HEK293 (cell line): ENCODE results near the gene CARD11.

Experiments
- HOXA7 ChIP-seq: sonication (generic); formaldehyde crosslinking; IDR thresholded peaks from 2 replicates; pipeline ENCODE4 v1.8.1; 2022; ENCODE audit warnings: missing genetic modification reagents, borderline replicate concordance
- ZNF24 ChIP-seq: fragments of 450-650 bp; formaldehyde crosslinking; IDR thresholded peaks from 2 replicates; pipeline ENCODE4 v1.5.1; 2016; ENCODE audit warnings: missing biosample characterization, missing genetic modification characterization
- ZNF274 ChIP-seq, 2 experiments: fragments of 200-500 bp in 1 of 2; fragments of 450-650 bp in 1 of 2; sonication (Bioruptor generic) in 1 of 2; formaldehyde crosslinking in 1 of 2; IDR thresholded peaks; 2 replicates each; pipeline versions ENCODE4 v1.5.1 to v1.6.1; 2014 to 2016; ENCODE audit warnings: borderline replicate concordance in 1 of 2, inconsistent platforms in 1 of 2, low read length in 1 of 2, missing biosample characterization in 1 of 2, missing genetic modification characterization in 1 of 2
- ZNF610 ChIP-seq: fragments of 450-650 bp; formaldehyde crosslinking; IDR thresholded peaks from 2 replicates; pipeline ENCODE4 v1.5.1; 2016; ENCODE audit warnings: missing biosample characterization, missing genetic modification characterization, borderline replicate concordance
- ZNF623 ChIP-seq: fragments of 450-650 bp; formaldehyde crosslinking; IDR thresholded peaks from 2 replicates; pipeline ENCODE4 v1.5.1; 2016; ENCODE audit warnings: missing biosample characterization, missing genetic modification characterization
- ZNF768 ChIP-seq: fragments of 450-650 bp; formaldehyde crosslinking; IDR thresholded peaks from 2 replicates; pipeline ENCODE4 v1.5.1; 2018; ENCODE audit warnings: missing biosample characterization, mild to moderate bottlenecking, missing genetic modification characterization
- TF ChIP-seq, protein P1 (sequence below): fragments of 450-650 bp; formaldehyde crosslinking; IDR thresholded peaks from 2 replicates; pipeline ENCODE4 v1.5.1; 2016; ENCODE audit warnings: missing biosample characterization, missing genetic modification characterization
- TF ChIP-seq, protein P2 (sequence below): fragments of 450-650 bp; formaldehyde crosslinking; IDR thresholded peaks from 2 replicates; pipeline ENCODE4 v1.5.1; 2016; ENCODE audit warnings: missing biosample characterization, missing genetic modification characterization
- TF ChIP-seq, protein P3 (sequence below): fragments of 450-650 bp; formaldehyde crosslinking; IDR thresholded peaks from 2 replicates; pipeline ENCODE4 v1.5.1; 2016; ENCODE audit warnings: missing biosample characterization, missing genetic modification characterization

DNA sequence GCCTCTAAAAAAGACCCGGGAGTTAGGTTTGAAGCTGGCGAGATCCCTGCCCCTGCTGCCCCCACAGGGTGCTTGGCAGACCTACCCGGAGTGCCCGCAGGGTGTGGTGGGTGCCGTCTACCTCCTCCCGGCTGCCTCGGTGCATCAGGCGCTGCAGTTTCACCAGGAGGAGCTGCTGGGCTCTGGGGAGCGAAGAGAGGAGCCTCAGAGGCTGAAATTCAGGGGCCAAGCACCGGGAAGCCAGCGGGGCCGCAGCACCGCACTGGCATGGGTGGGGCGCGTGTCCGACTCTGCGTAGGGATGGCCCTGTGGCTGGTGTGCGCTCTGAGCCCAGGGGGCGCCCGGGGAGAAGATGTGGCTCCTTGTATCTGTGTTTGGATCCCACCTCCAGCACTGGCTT is 125.3 kb downstream of the CARD11 start:
- TF ChIP-seq, protein P1, sequence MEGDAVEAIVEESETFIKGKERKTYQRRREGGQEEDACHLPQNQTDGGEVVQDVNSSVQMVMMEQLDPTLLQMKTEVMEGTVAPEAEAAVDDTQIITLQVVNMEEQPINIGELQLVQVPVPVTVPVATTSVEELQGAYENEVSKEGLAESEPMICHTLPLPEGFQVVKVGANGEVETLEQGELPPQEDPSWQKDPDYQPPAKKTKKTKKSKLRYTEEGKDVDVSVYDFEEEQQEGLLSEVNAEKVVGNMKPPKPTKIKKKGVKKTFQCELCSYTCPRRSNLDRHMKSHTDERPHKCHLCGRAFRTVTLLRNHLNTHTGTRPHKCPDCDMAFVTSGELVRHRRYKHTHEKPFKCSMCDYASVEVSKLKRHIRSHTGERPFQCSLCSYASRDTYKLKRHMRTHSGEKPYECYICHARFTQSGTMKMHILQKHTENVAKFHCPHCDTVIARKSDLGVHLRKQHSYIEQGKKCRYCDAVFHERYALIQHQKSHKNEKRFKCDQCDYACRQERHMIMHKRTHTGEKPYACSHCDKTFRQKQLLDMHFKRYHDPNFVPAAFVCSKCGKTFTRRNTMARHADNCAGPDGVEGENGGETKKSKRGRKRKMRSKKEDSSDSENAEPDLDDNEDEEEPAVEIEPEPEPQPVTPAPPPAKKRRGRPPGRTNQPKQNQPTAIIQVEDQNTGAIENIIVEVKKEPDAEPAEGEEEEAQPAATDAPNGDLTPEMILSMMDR (tag by site-specific recombination), result no peak
- TF ChIP-seq ZNF768, result no peak
- TF ChIP-seq ZNF610, result no peak
- TF ChIP-seq ZNF623 (tag by site-specific recombination), result no peak
- TF ChIP-seq ZNF24 (tag by site-specific recombination), result no peak
- TF ChIP-seq ZNF274 (IDR thresholded peaks at IDR 0.05; ENCODE audit: low read length), result no peak
- TF ChIP-seq ZNF274 (tag by site-specific recombination; IDR thresholded peaks at IDR 0.05; ENCODE audit: borderline replicate concordance), result no peak
- TF ChIP-seq HOXA7, result no peak
- TF ChIP-seq, protein P2, sequence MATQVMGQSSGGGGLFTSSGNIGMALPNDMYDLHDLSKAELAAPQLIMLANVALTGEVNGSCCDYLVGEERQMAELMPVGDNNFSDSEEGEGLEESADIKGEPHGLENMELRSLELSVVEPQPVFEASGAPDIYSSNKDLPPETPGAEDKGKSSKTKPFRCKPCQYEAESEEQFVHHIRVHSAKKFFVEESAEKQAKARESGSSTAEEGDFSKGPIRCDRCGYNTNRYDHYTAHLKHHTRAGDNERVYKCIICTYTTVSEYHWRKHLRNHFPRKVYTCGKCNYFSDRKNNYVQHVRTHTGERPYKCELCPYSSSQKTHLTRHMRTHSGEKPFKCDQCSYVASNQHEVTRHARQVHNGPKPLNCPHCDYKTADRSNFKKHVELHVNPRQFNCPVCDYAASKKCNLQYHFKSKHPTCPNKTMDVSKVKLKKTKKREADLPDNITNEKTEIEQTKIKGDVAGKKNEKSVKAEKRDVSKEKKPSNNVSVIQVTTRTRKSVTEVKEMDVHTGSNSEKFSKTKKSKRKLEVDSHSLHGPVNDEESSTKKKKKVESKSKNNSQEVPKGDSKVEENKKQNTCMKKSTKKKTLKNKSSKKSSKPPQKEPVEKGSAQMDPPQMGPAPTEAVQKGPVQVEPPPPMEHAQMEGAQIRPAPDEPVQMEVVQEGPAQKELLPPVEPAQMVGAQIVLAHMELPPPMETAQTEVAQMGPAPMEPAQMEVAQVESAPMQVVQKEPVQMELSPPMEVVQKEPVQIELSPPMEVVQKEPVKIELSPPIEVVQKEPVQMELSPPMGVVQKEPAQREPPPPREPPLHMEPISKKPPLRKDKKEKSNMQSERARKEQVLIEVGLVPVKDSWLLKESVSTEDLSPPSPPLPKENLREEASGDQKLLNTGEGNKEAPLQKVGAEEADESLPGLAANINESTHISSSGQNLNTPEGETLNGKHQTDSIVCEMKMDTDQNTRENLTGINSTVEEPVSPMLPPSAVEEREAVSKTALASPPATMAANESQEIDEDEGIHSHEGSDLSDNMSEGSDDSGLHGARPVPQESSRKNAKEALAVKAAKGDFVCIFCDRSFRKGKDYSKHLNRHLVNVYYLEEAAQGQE, result no peak
- TF ChIP-seq, protein P3, sequence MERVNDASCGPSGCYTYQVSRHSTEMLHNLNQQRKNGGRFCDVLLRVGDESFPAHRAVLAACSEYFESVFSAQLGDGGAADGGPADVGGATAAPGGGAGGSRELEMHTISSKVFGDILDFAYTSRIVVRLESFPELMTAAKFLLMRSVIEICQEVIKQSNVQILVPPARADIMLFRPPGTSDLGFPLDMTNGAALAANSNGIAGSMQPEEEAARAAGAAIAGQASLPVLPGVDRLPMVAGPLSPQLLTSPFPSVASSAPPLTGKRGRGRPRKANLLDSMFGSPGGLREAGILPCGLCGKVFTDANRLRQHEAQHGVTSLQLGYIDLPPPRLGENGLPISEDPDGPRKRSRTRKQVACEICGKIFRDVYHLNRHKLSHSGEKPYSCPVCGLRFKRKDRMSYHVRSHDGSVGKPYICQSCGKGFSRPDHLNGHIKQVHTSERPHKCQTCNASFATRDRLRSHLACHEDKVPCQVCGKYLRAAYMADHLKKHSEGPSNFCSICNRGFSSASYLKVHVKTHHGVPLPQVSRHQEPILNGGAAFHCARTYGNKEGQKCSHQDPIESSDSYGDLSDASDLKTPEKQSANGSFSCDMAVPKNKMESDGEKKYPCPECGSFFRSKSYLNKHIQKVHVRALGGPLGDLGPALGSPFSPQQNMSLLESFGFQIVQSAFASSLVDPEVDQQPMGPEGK (tag by site-specific recombination), result no peak
